Measurements from ENCODE around the gene FRMD3.

The FRMD3 gene

DNA sequence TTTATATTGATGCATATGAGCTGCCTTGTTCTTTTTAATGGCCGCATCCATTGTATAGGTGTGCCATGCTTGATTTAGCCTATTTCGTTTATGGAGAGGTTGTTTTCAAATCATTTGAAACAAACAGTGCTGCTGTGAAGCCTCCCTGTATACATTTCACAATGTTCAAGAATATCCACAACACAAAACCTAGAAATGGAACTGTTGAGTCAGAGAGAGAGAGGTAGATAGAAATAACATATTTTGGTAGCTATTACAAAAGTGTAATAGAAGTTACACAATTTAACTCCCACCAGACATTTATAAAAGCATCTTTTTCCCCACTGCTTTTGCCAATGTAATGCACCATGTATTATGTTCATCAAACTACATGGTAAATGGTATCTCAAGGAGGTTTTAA, 82.0 kb downstream of the FRMD3 start:
- Histone ChIP-seq H3K9me3 (no peaks in the 10 kb centered on the region), H3K27me3 (ENCODE audit: low read depth) (no peaks in the 10 kb centered on the region), H3K36me3 (replicated peaks) (no peaks in the 10 kb centered on the region), H3K4me1 (no peaks in the 10 kb centered on the region), H3K4me3 (no peak overlapping the region)
- in situ Hi-C loops (cut with MboI; ENCODE audit: low sequenced_read_pairs), result no loop called here
- no peak for DNase-seq (ENCODE audit: low spot score in 2 of 2)

DNA sequence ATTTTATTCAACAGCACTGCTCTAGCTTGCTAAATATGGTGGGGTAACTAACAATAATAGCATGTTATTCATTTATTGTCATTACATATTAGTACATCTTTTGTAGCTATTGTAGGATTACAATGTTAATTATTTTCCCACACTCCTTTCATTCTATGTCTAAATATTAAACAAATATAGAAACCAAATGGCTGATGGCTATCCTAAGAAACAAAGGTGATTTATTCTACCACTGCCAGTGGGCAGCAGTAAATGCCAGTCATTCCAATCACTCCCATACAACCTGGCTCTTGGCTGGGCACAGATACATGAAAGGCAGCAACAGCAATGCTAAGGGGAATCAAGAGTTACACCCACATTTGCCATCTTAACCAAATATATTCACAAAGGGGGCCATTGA, 84.1 kb downstream of the FRMD3 start:
- no peaks in the 10 kb centered on the region for H3K27me3 ChIP-seq (ENCODE audit: low read depth)
- H3K36me3 ChIP-seq (replicated peaks), result no peaks in the 10 kb centered on the region
- no peaks in the 10 kb centered on the region for H3K4me1 ChIP-seq
- in situ Hi-C loops (cut with MboI; ENCODE audit: low sequenced_read_pairs), result no loop called here
- no peaks in the 10 kb centered on the region for H3K9me3 ChIP-seq
- H3K4me3 ChIP-seq, result no peak overlapping the region
- no peak for DNase-seq (ENCODE audit: low spot score in 2 of 2)

DNA sequence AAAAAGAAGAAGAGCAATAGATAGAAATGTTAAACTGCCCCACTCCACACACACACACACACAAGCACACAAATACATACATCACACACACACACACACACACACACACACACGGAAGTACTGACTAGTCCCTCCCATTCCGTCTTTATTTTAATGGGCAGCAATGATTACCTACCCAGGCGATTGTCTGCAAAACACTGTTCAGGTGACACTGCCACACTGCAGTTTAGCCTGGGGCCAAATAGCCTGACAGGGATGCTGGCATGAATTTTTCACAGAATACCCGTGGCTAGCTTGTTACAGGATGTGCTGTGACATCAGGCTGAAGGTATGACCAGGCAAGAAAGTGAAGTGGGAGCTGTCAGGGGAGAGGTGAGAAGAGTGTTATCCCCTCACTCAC, 86.9 kb downstream of the FRMD3 start:
- in situ Hi-C loops (cut with MboI; ENCODE audit: low sequenced_read_pairs), result no loop called here
- H3K4me1 ChIP-seq, result no peaks in the 10 kb centered on the region
- H3K9me3 ChIP-seq, result no peaks in the 10 kb centered on the region
- DNase-seq (ENCODE audit: low spot score in 2 of 2), result no peak
- H3K36me3 ChIP-seq (replicated peaks), result no peaks in the 10 kb centered on the region
- no peaks in the 10 kb centered on the region for H3K27me3 ChIP-seq (ENCODE audit: low read depth)
- H3K4me3 ChIP-seq, result no peak overlapping the region

DNA sequence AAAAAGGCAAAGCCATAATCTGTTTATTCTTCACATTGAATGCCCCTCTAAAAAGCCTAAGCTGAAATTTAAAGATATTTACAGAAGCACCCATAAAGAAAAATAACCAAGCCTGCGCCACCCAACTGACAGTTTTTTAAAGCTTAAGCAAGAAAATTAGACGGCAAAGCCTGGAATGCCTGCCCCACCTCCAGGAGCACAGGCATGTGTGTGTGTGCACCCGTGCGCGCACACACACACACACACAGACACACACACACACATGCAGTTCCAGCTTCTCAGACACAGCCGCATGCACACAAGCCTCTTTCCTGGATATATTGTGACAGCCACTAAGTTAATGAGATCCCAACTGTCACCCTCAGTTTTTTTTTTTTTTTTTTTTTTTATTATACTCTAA, 88.2 kb downstream of the FRMD3 start:
- Histone ChIP-seq H3K4me3 (no peak overlapping the region), H3K9me3 (no peaks in the 10 kb centered on the region), H3K36me3 (replicated peaks) (no peaks in the 10 kb centered on the region), H3K4me1 (no peaks in the 10 kb centered on the region), H3K27me3 (ENCODE audit: low read depth) (no peaks in the 10 kb centered on the region)
- in situ Hi-C loops (cut with MboI; ENCODE audit: low sequenced_read_pairs), result no loop called here
- no peak for DNase-seq (ENCODE audit: low spot score in 2 of 2)

DNA sequence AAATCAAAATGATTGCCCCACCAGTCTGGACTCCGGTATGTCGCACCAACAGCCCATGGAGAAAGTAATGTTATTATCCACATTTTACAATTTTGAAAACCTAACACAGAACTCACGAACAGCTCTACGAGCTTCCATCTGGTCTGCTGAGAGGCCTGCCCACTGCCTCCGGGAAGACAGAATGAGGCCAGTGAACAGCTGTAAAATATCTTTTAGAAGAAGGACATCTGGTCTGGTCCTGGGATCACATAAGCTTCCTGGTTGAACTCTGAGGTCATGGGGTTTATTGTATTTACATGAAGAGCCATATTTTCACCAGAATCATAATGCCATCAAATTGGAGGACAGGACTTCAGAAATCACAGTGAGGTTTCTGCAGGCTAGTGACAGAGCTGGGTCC, 89.0 kb downstream of the FRMD3 start:
- no peak overlapping the region for H3K4me3 ChIP-seq
- no peaks in the 10 kb centered on the region for H3K9me3 ChIP-seq
- no peaks in the 10 kb centered on the region for H3K36me3 ChIP-seq (replicated peaks)
- no peaks in the 10 kb centered on the region for H3K27me3 ChIP-seq (ENCODE audit: low read depth)
- in situ Hi-C loops (cut with MboI; ENCODE audit: low sequenced_read_pairs), result no loop called here
- no peaks in the 10 kb centered on the region for H3K4me1 ChIP-seq
- no peak for DNase-seq (ENCODE audit: low spot score in 2 of 2)

DNA sequence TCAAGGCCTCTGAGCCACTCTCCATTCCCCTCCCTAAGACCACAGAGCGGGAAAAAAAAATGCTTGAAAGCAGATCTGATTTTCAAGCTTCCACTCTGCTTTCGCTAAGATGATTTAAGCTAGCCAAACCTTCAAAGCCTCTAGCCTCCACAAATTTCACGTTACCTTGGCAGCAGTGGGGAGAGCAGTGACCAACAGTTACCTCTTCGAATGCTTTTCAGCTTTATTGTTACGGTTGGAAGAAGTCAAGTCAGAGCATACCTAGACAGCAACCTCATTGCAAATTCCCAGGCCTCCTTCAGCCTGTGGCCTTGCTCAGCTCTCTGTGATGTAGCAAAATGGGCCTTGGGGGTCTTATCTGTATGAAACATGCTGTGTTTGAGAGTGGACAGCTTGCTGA, 89.6 kb downstream of the FRMD3 start:
- Histone ChIP-seq H3K4me1 (no peaks in the 10 kb centered on the region), H3K36me3 (replicated peaks) (no peaks in the 10 kb centered on the region), H3K4me3 (no peak overlapping the region), H3K9me3 (no peaks in the 10 kb centered on the region), H3K27me3 (ENCODE audit: low read depth) (no peaks in the 10 kb centered on the region)
- DNase-seq (ENCODE audit: low spot score in 2 of 2), result no peak
- in situ Hi-C loops (cut with MboI; ENCODE audit: low sequenced_read_pairs), result no loop called here

DNA sequence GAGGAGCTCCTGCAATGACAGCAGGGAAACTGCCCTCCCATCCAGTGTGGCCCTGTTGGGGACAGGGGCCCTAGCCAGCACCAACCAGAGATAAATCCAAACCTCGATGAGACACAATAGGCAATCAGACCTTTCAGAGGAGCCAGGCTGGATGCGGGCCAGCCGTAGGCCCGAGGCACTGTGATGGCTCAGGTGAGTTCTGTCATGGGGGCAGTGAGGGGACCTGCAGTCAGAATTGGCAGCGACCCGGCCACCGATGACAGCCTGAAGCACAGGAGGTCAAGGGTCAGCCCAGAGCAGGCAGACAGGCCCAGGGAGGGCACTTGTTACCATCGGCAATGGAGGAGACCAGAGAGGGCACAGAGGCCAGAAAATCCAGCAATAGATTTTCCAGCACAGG, 90.8 kb downstream of the FRMD3 start:
- Histone ChIP-seq H3K4me3 (no peak overlapping the region), H3K4me1 (no peaks in the 10 kb centered on the region), H3K9me3 (no peaks in the 10 kb centered on the region), H3K36me3 (replicated peaks) (no peaks in the 10 kb centered on the region), H3K27me3 (ENCODE audit: low read depth) (no peaks in the 10 kb centered on the region)
- no peak for DNase-seq (ENCODE audit: low spot score in 2 of 2)
- in situ Hi-C loops (cut with MboI; ENCODE audit: low sequenced_read_pairs), result no loop called here

DNA sequence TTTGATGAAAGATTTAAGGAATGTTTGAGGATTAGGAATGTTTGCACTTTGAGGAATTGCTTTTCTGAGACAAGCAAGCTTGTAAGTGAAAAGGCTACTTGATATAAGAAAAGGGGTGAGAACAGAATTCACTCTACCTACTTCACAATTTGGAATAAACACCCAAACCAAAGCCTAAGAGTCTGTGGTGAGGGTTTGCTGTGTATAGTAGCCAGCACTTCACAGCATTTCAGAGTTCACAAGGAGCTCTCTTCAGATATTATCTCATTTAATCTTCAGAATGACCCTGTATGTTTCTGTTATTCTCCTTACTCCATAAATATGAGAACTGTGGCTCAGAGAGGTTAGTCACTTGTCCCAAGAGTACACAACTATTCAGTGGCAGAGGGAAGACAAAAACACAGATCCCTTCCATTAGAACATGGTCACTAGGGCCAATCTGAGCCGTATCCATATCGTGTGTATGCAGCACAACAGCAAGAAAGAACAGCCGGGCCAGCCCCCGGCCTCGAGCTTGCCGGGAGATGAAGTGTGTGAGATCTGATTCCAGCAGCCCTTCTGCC, 92.4 kb downstream of the FRMD3 start:
- Histone ChIP-seq H3K27me3 (ENCODE audit: low read depth) (no peaks in the 10 kb centered on the region), H3K4me3 (no peak overlapping the region), H3K36me3 (replicated peaks) (no peaks in the 10 kb centered on the region), H3K4me1 (no peaks in the 10 kb centered on the region), H3K9me3 (no peaks in the 10 kb centered on the region)
- DNase-seq (ENCODE audit: low spot score in 2 of 2), result no peak
- in situ Hi-C loops (cut with MboI; ENCODE audit: low sequenced_read_pairs), result no loop called here

DNA sequence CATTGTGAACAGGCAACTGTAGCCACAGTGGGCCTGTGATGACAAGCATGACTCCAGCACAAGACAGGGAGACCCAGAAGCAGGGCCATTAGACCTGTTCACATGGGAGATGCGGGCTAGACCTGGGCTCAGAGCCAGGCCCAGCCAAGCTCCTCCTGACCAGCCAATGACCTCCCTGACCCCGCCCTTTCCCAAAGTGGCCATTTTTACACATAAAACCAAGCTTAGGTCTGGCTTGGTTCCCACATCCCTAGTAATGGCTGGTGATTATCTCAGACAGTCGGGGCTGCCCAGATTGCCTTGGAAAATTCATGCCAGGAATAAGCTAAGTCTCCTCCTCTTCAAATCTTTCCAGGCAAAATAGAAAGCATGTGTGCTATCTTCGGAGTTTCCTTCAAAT, 94.1 kb downstream of the FRMD3 start:
- no peak for DNase-seq (ENCODE audit: low spot score in 2 of 2)
- H3K36me3 ChIP-seq (replicated peaks), result no peaks in the 10 kb centered on the region
- in situ Hi-C loops (cut with MboI; ENCODE audit: low sequenced_read_pairs), result no loop called here
- H3K4me1 ChIP-seq, result no peaks in the 10 kb centered on the region
- no peak overlapping the region for H3K4me3 ChIP-seq
- no peaks in the 10 kb centered on the region for H3K9me3 ChIP-seq
- H3K27me3 ChIP-seq (ENCODE audit: low read depth), result no peaks in the 10 kb centered on the region

DNA sequence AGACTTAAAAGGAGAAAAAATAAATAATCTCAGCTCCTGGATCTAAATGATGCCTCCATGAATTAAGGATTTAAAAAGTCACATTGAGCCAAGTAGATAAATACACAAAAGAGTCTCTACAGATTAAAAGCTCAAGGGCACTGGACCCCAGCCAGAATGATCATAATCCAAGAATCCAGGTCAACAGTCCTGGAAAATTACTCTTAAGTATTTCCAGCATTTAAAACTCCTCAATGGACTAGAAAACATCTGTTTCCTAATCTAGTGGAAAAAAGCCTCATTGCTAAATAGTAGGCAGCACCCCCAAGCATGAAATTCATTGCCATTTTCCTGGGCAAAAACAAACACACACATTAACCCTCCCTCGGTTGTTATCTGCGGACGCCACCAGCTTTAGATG, 96.8 kb downstream of the FRMD3 start:
- Histone ChIP-seq H3K4me1 (no peaks in the 10 kb centered on the region), H3K4me3 (no peak overlapping the region), H3K9me3 (no peaks in the 10 kb centered on the region), H3K27me3 (ENCODE audit: low read depth) (no peaks in the 10 kb centered on the region), H3K36me3 (replicated peaks) (no peaks in the 10 kb centered on the region)
- in situ Hi-C loops (cut with MboI; ENCODE audit: low sequenced_read_pairs), result no loop called here
- no peak for DNase-seq (ENCODE audit: low spot score in 2 of 2)

DNA sequence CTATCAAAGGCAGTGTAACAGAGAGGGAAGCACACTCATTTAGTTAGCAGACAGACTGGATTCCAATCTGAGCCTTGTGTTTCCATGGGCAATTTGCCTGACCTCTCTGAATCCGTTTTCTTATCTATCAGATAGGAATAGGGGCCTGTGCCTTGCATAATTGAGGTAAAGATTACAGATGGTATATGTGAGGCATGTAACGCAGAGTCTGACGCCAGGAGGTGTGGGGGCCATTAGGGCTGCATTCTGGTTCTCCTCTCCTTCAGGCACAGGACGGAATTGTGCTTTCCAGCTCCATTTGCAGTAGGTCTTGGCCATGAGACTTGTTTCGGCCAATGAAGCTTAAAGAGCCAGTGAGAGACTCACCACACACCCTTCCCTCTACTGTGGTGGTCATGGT, 97.6 kb downstream of the FRMD3 start:
- no peaks in the 10 kb centered on the region for H3K9me3 ChIP-seq
- in situ Hi-C loops (cut with MboI; ENCODE audit: low sequenced_read_pairs), result no loop called here
- no peak for DNase-seq (ENCODE audit: low spot score in 2 of 2)
- H3K4me3 ChIP-seq, result no peak overlapping the region
- no peaks in the 10 kb centered on the region for H3K4me1 ChIP-seq
- no peaks in the 10 kb centered on the region for H3K27me3 ChIP-seq (ENCODE audit: low read depth)
- no peaks in the 10 kb centered on the region for H3K36me3 ChIP-seq (replicated peaks)

DNA sequence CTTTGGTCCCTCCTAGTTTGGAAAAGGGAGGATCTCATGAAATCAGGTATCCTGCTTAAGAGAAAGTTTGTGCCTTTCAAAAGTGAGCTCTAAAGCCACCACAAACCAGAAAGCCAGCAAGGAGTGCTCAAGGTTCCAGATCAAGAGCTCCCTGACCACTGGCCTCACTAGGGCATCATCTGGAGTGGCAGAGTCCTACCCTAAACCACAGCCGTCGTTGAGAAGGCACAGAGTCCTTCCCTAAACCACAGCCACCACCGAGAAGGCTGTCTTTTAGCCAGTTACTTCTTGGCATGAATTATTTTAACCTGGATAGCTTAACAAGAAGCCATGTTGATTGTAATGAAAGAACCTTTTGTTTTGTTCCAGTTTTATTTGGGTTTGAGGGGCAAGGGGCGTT, 102.9 kb downstream of the FRMD3 start:
- Histone ChIP-seq H3K9me3 (no peaks in the 10 kb centered on the region), H3K4me1 (no peaks in the 10 kb centered on the region), H3K36me3 (replicated peaks) (no peaks in the 10 kb centered on the region), H3K4me3 (no peak overlapping the region), H3K27me3 (ENCODE audit: low read depth) (no peaks in the 10 kb centered on the region)
- DNase-seq (ENCODE audit: low spot score in 2 of 2), result no peak
- in situ Hi-C loops (cut with MboI; ENCODE audit: low sequenced_read_pairs), result no loop called here

DNA sequence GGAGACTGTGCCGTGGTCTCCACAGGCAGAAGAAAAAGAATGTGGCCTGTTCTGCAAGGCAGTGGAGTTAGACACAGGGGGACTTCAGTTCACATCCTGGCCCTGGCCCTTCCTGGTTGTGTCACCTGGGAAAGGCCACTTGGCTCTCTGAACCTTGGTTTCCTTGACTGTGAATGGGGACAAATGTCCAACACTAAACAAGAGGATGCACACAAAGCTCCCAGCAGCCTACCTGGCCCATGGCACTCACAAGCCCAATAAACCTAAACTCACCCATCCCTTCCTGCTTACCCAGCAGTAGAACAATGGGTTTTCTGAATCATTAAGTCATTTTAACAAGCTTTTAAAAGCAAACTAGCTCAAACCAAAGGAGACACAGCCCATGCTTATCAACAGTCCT, 103.9 kb downstream of the FRMD3 start:
- DNase-seq (ENCODE audit: low spot score in 2 of 2), result no peak
- in situ Hi-C loops (cut with MboI; ENCODE audit: low sequenced_read_pairs), result no loop called here
- Histone ChIP-seq H3K4me1 (no peaks in the 10 kb centered on the region), H3K36me3 (replicated peaks) (no peaks in the 10 kb centered on the region), H3K4me3 (no peak overlapping the region), H3K27me3 (ENCODE audit: low read depth) (no peaks in the 10 kb centered on the region), H3K9me3 (no peaks in the 10 kb centered on the region)

DNA sequence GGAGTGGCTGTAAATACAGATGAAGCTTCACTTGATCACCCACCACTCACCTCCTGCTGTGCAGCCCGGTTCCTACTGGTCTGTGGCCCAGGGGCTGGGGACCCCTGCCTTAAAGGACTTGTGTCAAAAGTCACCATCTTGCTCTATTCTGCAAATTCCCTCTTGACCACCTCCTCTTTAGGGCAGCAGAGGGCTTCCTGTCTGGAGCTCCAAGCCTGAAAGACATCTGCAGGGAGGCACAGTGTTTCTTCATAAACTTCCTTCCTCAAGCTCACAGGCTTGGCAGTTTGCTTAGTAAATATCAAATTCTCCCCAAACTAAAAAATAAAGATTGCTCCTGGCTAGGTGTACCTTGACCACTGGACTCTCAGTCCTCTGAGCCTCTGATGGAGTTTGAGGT, 104.4 kb downstream of the FRMD3 start:
- no peaks in the 10 kb centered on the region for H3K36me3 ChIP-seq (replicated peaks)
- DNase-seq (ENCODE audit: low spot score in 2 of 2), result no peak
- no peaks in the 10 kb centered on the region for H3K4me1 ChIP-seq
- in situ Hi-C loops (cut with MboI; ENCODE audit: low sequenced_read_pairs), result no loop called here
- H3K27me3 ChIP-seq (ENCODE audit: low read depth), result no peaks in the 10 kb centered on the region
- no peak overlapping the region for H3K4me3 ChIP-seq
- no peaks in the 10 kb centered on the region for H3K9me3 ChIP-seq

DNA sequence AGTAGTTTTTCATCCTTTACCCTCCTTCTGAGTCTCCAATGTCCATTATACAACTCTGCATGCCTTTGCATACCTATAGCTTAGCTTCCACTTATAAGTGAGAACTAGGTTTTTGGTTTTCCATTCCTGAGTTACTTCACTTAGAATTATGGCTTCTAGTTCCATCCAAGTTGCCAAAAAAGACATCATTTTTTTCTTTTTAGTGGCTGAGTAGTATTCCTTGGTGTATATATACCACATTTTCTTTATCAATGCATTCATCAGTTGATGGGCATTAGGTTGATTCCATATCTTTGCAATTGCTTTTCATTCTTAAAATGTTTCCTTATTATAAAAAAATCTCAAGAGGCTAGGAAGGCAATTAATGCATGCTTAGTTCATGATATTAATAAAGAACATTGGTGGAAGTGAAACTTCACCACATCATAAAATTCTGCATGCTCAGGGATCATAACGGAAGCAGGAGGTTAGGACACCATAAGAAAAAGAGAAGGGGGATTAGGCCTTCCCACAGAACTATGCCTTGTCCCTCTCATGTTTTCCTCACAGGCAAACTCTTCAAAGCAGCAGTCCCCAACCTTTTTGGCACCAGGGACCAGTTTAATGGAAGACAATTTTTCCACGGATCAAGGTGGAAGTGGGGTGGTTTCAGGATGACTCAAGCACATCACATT, 105.2 kb downstream of the FRMD3 start:
- no peak for DNase-seq (ENCODE audit: low spot score in 2 of 2)
- H3K9me3 ChIP-seq, result no peaks in the 10 kb centered on the region
- H3K4me3 ChIP-seq, result no peak overlapping the region
- H3K27me3 ChIP-seq (ENCODE audit: low read depth), result no peaks in the 10 kb centered on the region
- no peaks in the 10 kb centered on the region for H3K4me1 ChIP-seq
- in situ Hi-C loops (cut with MboI; ENCODE audit: low sequenced_read_pairs), result no loop called here
- H3K36me3 ChIP-seq (replicated peaks), result no peaks in the 10 kb centered on the region

Data from HAP-1 (cell line).